GM18526 (cell line): ENCODE measurements around the gene PFKP.

Experiments used
- POLR2A ChIP-seq: IDR thresholded peaks from 3 replicates; pipeline ENCODE4 v1.6.1; 2011; ENCODE audit not compliant: insufficient read length; ENCODE audit errors: extremely low read depth

Gene PFKP

GRCh38 chr10:3140280-3140679 is 72.9 kb downstream of the PFKP start:
- TF ChIP-seq POLR2A: no peak

- no peak for TF ChIP-seq POLR2A
These were observed 74.1 kb downstream of the PFKP start for GRCh38 chr10:3141351-3142005.

- no peak for TF ChIP-seq POLR2A
These were observed 75.0 kb downstream of the PFKP start for GRCh38 chr10:3142146-3142875.

GRCh38 chr10:3143366-3143765 is 76.0 kb downstream of the PFKP start:
- no peak for TF ChIP-seq POLR2A

GRCh38 chr10:3143791-3144434 is 76.6 kb downstream of the PFKP start:
- TF ChIP-seq POLR2A: no peak

- TF ChIP-seq POLR2A: no peak
These were observed 78.0 kb downstream of the PFKP start for GRCh38 chr10:3145366-3145765.

- TF ChIP-seq POLR2A: no peak
These were observed 78.9 kb downstream of the PFKP start for GRCh38 chr10:3146289-3146688.

GRCh38 chr10:3147117-3147820 is 79.9 kb downstream of the PFKP start:
- no peak for TF ChIP-seq POLR2A

- no peak for TF ChIP-seq POLR2A
These were observed 80.7 kb downstream of the PFKP start for GRCh38 chr10:3148041-3148440.

- TF ChIP-seq POLR2A: no peak
These were observed 81.6 kb downstream of the PFKP start for GRCh38 chr10:3148994-3149393.

- TF ChIP-seq POLR2A: no peak
These were observed 82.6 kb downstream of the PFKP start for GRCh38 chr10:3149918-3150317.

GRCh38 chr10:3150366-3150765 is 83.0 kb downstream of the PFKP start:
- no peak for TF ChIP-seq POLR2A

GRCh38 chr10:3150961-3151360 is 83.6 kb downstream of the PFKP start:
- no peak for TF ChIP-seq POLR2A

GRCh38 chr10:3151889-3152565 is 84.7 kb downstream of the PFKP start:
- no peak for TF ChIP-seq POLR2A

- TF ChIP-seq POLR2A: no peak
These were observed 85.2 kb downstream of the PFKP start for GRCh38 chr10:3152566-3152935.
